ENCODE results near the gene MACROD1. TPM values are rescaled to one million over a fixed set of nuclear protein-coding genes. Genes with fewer than 3 reads are reported as not detected.

MACROD1 gene
- total and polyA plus RNA-seq, 2 donors (not counting 3 experiments of a cell fraction or from before 2014, with no cell fraction given), result 11.0 to 16.2 TPM

- dilution Hi-C loops (cut with MboI; ENCODE audit: extremely low pct_ligation_motif_present, low sequenced_read_pairs) (no loop called here), intact Hi-C loops (cut with micrococcal nuclease) (no loop called here)
- Histone ChIP-seq H4K20me1 (replicated peaks; ENCODE audit: control insufficient read depth, extremely low read depth, insufficient read depth, low read length) (no peaks in the 10 kb centered on the region), H3K4me1 (ENCODE audit: control insufficient read depth, extremely low read depth, insufficient read depth, low read length) (no peaks in the 10 kb centered on the region), H2AFZ (ENCODE audit: low read depth, low read length) (no peak overlapping the region), H3K36me3 (ENCODE audit: control insufficient read depth in 2 of 2, extremely low read depth in 1 of 2, insufficient read depth in 2 of 2, low read length in 2 of 2) (no peaks in the 10 kb centered on the region), H3K9me3 (replicated peaks; ENCODE audit: control insufficient read depth, insufficient read depth, low read length) (no peaks in the 10 kb centered on the region), H3K9me1 (replicated peaks; ENCODE audit: control insufficient read depth, extremely low read depth, insufficient read depth, low read length) (no peaks in the 10 kb centered on the region), H3K4me3 (replicated peaks in 1 of 3; ENCODE audit: insufficient read depth in 1 of 3, low read depth in 1 of 3, low read length in 3 of 3) (no peak overlapping the region), H3K4me2 (ENCODE audit: insufficient read depth, low read length) (no peak overlapping the region), H3K79me2 (ENCODE audit: control insufficient read depth, insufficient read depth, low read length) (no peaks in the 10 kb centered on the region), H3K27me3 (ENCODE audit: control insufficient read depth in 2 of 2, insufficient read depth in 2 of 2, low read length in 2 of 2) (no peaks in the 10 kb centered on the region), H3K9ac (replicated peaks; ENCODE audit: extremely low read depth, insufficient read depth, low read length) (no peak overlapping the region), H3K27ac (ENCODE audit: insufficient read depth, low read depth, low read length) (no peak overlapping the region)
- ChIA-PET POLR2A (no interaction called here), CTCF (interaction anchor here (0.6 to 2.3 kb wide), 8 partner anchors 9 to 135 kb away, joined by 3 to 10 read pairs (median 4); no protein-coding TSS in a partner anchor)
- BruUV-seq (replicated peaks), result no TSS peak
- TF ChIP-seq MYC (IDR thresholded peaks at IDR 0.05; ENCODE audit: low read depth, low read length) (no peak), MAX (IDR thresholded peaks at IDR 0.05; ENCODE audit: insufficient read depth, insufficient read length) (no peak), FOS (IDR thresholded peaks at IDR 0.05; ENCODE audit: borderline replicate concordance, insufficient read depth, low read length) (no peak), EZH2 (IDR thresholded peaks at IDR 0.05; ENCODE audit: borderline replicate concordance, low read depth, low read length, severe bottlenecking) (no peak), POLR2AphosphoS5 (IDR thresholded peaks at IDR 0.05; ENCODE audit: insufficient read depth, low read depth, low read length) (no peak), GATA2 (IDR thresholded peaks at IDR 0.05; ENCODE audit: insufficient read depth, insufficient read length, low read depth, low read length) (no peak), CTCF (IDR thresholded peaks at IDR 0.05; ENCODE audit: extremely low read depth in 1 of 2, insufficient read depth in 1 of 2, low read depth in 1 of 2, low read length in 2 of 2) (no peak), POLR2A (IDR thresholded peaks at IDR 0.05; ENCODE audit: low read depth, low read length) (no peak), JUN (IDR thresholded peaks at IDR 0.05; ENCODE audit: borderline replicate concordance, insufficient read depth, insufficient read length, low read depth) (no peak)
- FAIRE-seq (no peak), DNase-seq (ENCODE audit: low read depth, low spot score) (no peak)
Measured at GRCh38 chr11:64015935-64016845, 149.7 kb downstream of the MACROD1 start.

Measured in endothelial cell of umbilical vein (primary cell).